Testis (tissue), 3 donors: ENCODE measurements around the gene NRXN3. TPM values are rescaled to one million over a fixed set of nuclear protein-coding genes. Genes with fewer than 3 reads are reported as not detected.

Experiments used
- DNase-seq: peaks from one replicate; pipeline ENCODE4 v3.0.0-alpha.2; 2019
- H3K27ac ChIP-seq, 2 donors: fragments of 200-600 bp; sonication (generic); one replicate each; pipeline ENCODE4 v1.5.1; 2019
- H3K27me3 ChIP-seq: fragments of 200-600 bp; sonication (generic); one replicate; pipeline ENCODE4 v1.5.1; 2019
- H3K36me3 ChIP-seq: fragments of 200-600 bp; sonication (generic); one replicate; pipeline ENCODE4 v1.5.1; 2017; ENCODE audit warnings: low read depth; ENCODE audit errors: missing control alignments
- H3K4me1 ChIP-seq: fragments of 200-600 bp; sonication (generic); one replicate; pipeline ENCODE4 v1.5.1; 2019
- H3K4me3 ChIP-seq, 2 donors: fragments of 200-600 bp; sonication (generic); one replicate each; pipeline ENCODE4 v1.5.1; 2017 to 2019
- H3K9me3 ChIP-seq: fragments of 200-600 bp; sonication (generic); one replicate; pipeline ENCODE4 v1.5.1; 2017
- POLR2A ChIP-seq: fragments of 450-650 bp; IDR thresholded peaks from one replicate; pipeline ENCODE4 v1.6.1; 2017; ENCODE audit warnings: antibody characterized with exemption, mild to moderate bottlenecking, moderate library complexity
- WGBS, 2 donors: methylation state at CpG; one replicate each; pipeline ENCODE4 v1.1.5; 2018; 5-methylcytosine and 5-hydroxymethylcytosine counted together
- intact Hi-C: fragments of 100-400 bp; cut with DNase I; formaldehyde crosslinking; loops from one replicate; pipeline ENCODE4 v1.15.1; 2023; ENCODE audit warnings: low total_unique reads
- polyA plus RNA-seq: library from polyadenylated mRNA; stranded (reverse); fragments of 350-450 nt; fragmentation: Illumina TruSeq; extraction: RNeasy Lipid Tissue Mini Kit (QIAGEN cat#74804); gene quantifications from one replicate; pipeline ENCODE4 v1.2.3, GENCODE V29; 2014; ENCODE audit warnings: low read depth, low replicate concordance; ENCODE audit not compliant: insufficient read depth
- total RNA-seq, 2 donors: library from RNA; depleted of rRNA; stranded (reverse); fragments of >200 nt; gene quantifications; one replicate each; pipeline ENCODE4 v1.2.3, GENCODE V29; 2016
- TF ChIP-seq, protein P1 (sequence below), 3 experiments: fragments of 450-650 bp in 2 of 3; fragments of 200-600 bp in 1 of 3; sonication (generic) in 1 of 3; IDR thresholded peaks; one replicate each; pipeline ENCODE4 v1.5.1; 2016 to 2019; ENCODE audit warnings: antibody characterized with exemption in 3 of 3, mild to moderate bottlenecking in 2 of 3, moderate library complexity in 1 of 3

NRXN3 gene
- total and polyA plus RNA-seq, 3 donors from 2014 or later: 3.5 to 8.0 (median 3.9) TPM

DNA sequence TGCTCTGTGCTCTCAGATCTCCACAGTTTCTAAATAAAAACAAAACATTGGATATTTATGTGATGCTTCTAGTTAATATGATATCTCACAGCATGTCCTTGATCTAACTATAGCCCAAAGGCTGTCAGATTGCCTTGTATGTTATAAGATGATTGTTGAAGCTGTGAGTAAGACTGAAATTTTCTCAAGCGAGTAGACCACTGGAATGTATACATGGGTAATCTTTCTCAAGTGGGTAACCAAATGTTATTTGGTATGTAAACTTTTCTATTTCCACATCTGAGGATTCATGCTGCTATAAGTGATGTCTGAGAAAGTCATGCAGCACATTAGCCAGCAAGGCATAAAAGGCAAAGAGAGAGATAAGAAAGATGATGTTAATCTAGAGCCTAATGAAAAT, 886.7 kb downstream of the NRXN3 start:
- no peak overlapping the region for H3K4me3 ChIP-seq
- H3K36me3 ChIP-seq: no peaks in the 10 kb centered on the region
- H3K27ac ChIP-seq: no peak overlapping the region
- DNase-seq: no peak
- H3K9me3 ChIP-seq: no peaks in the 10 kb centered on the region
- no peaks in the 10 kb centered on the region for H3K27me3 ChIP-seq
- no peaks in the 10 kb centered on the region for H3K4me1 ChIP-seq
- 95 to 100% methylated on average over 1 of the region's 1 CpG for WGBS, 2 donors
- TF ChIP-seq POLR2A: no peak
- TF ChIP-seq, protein P1, sequence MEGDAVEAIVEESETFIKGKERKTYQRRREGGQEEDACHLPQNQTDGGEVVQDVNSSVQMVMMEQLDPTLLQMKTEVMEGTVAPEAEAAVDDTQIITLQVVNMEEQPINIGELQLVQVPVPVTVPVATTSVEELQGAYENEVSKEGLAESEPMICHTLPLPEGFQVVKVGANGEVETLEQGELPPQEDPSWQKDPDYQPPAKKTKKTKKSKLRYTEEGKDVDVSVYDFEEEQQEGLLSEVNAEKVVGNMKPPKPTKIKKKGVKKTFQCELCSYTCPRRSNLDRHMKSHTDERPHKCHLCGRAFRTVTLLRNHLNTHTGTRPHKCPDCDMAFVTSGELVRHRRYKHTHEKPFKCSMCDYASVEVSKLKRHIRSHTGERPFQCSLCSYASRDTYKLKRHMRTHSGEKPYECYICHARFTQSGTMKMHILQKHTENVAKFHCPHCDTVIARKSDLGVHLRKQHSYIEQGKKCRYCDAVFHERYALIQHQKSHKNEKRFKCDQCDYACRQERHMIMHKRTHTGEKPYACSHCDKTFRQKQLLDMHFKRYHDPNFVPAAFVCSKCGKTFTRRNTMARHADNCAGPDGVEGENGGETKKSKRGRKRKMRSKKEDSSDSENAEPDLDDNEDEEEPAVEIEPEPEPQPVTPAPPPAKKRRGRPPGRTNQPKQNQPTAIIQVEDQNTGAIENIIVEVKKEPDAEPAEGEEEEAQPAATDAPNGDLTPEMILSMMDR (IDR thresholded peaks at IDR 0.05): no peak
- intact Hi-C loops: no loop called here

DNA sequence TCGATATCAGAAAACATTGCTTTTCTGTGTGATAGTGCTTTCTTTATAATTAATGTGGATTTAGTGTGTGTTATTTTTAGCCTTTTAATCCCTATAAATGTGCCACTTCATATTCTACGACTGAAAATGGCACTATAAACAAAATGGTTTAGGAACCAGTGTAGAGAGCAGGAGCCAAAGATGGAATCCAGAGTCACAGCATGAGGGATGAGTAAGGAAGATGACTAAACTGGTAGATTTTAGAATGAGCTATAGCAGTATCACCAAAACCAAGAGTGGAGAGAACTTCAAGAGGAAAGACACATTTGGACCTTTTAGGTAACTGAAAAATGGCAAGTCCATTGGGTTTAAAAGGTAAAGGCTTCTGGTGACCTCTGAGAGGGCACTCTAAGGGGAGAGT, 887.2 kb downstream of the NRXN3 start:
- Histone ChIP-seq H3K9me3 (no peaks in the 10 kb centered on the region), H3K27ac (no peak overlapping the region), H3K4me3 (no peak overlapping the region), H3K4me1 (no peaks in the 10 kb centered on the region), H3K36me3 (no peaks in the 10 kb centered on the region), H3K27me3 (no peaks in the 10 kb centered on the region)
- intact Hi-C loops: no loop called here
- DNase-seq: no peak
- WGBS, 2 donors: 92 to 93% methylated on average over 2 of the region's 2 CpGs
- TF ChIP-seq, protein P1 (IDR thresholded peaks at IDR 0.05): no peak
- TF ChIP-seq POLR2A: no peak

DNA sequence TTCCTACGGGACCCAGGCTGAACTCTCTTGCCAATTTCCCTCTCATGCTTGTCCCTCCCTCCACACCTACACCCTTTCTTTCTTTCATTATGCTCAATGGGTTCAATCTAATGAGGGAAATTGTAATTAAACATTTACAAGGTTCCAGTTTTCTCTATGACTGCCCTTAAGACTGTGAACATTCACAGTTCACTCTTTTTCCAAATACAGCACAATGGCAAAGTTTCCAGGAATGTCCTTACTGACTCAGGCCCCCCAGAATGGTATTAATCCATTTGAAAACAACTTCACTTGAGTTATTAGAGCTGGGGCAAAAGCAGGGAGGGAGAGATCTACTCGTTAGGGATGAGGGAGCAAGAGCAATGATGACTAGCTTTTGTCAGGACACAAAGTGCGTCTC, 892.1 kb downstream of the NRXN3 start:
- WGBS, 2 donors: 72 to 77% methylated on average over 3 of the region's 3 CpGs
- H3K27me3 ChIP-seq: no peaks in the 10 kb centered on the region
- H3K4me1 ChIP-seq: no peaks in the 10 kb centered on the region

DNA sequence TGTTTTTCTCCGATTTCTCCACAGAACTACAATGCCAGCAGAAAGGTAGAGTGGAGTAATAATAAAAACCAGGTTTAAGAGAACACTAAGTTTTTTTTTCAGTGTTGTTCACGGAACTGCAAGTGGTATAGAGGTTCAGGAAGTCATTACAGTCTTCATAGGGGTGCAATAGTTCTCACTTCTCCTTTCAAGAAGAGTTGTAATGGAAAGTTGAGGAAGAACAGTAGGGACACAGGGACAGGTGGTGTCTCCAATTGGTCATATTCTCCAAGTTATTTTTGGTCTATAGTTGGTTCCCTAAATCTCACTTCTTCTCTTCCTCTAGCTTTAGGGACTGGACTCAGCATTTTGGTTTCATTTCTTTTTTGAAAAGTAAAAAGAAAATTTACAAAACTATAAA, 894.0 kb downstream of the NRXN3 start:
- WGBS, 2 donors: 77 to 84% methylated on average over 2 of the region's 2 CpGs
- Histone ChIP-seq H3K27ac (no peak overlapping the region), H3K36me3 (no peaks in the 10 kb centered on the region), H3K4me3 (no peak overlapping the region), H3K27me3 (no peaks in the 10 kb centered on the region), H3K9me3 (no peaks in the 10 kb centered on the region), H3K4me1 (no peaks in the 10 kb centered on the region)
- TF ChIP-seq, protein P1 (IDR thresholded peaks at IDR 0.05): no peak
- no peak for TF ChIP-seq POLR2A
- no peak for DNase-seq
- intact Hi-C loops: no loop called here

More for the DNA sequence above, 892.1 kb downstream of the NRXN3 start:
- Histone ChIP-seq H3K4me3 (no peak overlapping the region), H3K36me3 (no peaks in the 10 kb centered on the region), H3K27ac (no peak overlapping the region), H3K9me3 (no peaks in the 10 kb centered on the region)
- DNase-seq: no peak
- TF ChIP-seq, protein P1 (IDR thresholded peaks at IDR 0.05): no peak
- no peak for TF ChIP-seq POLR2A
- intact Hi-C loops: no loop called here

DNA sequence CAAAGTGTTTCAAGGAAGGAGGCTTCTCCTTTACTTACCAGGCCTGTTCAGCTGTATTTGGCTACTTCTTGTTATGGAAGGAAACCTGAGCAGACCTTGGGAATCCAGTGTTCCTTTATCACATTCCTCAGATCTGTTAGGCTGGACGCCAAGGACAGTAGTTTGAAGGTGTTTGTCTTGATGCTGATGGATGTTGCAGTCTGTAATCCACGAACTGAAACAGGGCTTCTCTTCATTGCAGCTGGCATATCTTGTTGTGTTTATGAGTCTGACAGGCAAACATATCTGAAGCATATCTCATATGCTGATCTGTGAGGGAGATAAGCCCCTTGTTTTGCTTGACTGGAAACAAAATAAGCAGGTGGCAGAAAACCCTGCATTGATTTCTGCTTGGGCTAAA, 904.3 kb downstream of the NRXN3 start:
- Histone ChIP-seq H3K27ac (no peak overlapping the region), H3K4me1 (no peaks in the 10 kb centered on the region), H3K9me3 (no peaks in the 10 kb centered on the region), H3K4me3 (no peak overlapping the region), H3K27me3 (no peaks in the 10 kb centered on the region), H3K36me3 (no peaks in the 10 kb centered on the region)
- DNase-seq: no peak
- TF ChIP-seq, protein P1 (IDR thresholded peaks at IDR 0.05): no peak
- no peak for TF ChIP-seq POLR2A
- intact Hi-C loops: no loop called here
- 25 to 46% methylated on average over 2 of the region's 2 CpGs for WGBS, 2 donors
